Tibial nerve (tissue), 3 donors: ENCODE data around the gene FSTL4.

Experiments
- CTCF ChIP-seq, 5 experiments: fragments of 200-600 bp in 3 of 5; fragments of 450-650 bp in 2 of 5; sonication (generic) in 3 of 5; IDR thresholded peaks; one replicate each; pipeline ENCODE4 v1.5.1; 2016 to 2019; ENCODE audit warnings: antibody characterized with exemption in 5 of 5, mild to moderate bottlenecking in 3 of 5, moderate library complexity in 2 of 5
- POLR2A ChIP-seq, 2 donors: fragments of 450-650 bp; IDR thresholded peaks; one replicate each; pipeline ENCODE4 v1.6.1; 2017; ENCODE audit warnings: antibody characterized with exemption in 2 of 2, mild to moderate bottlenecking in 2 of 2, moderate library complexity in 2 of 2

GRCh38 chr5:133464013-133464412 lies 148.3 kb downstream of the FSTL4 start:
- no peak for TF ChIP-seq CTCF (IDR thresholded peaks at IDR 0.05)
- no peak for TF ChIP-seq POLR2A (IDR thresholded peaks at IDR 0.05)
